ENCODE data around the gene POLR1G. TPM values are rescaled to one million over a fixed set of nuclear protein-coding genes. Genes with fewer than 3 reads are reported as not detected.
A peak's percentile ranks its signal among the peaks of the same experiment; 100 is the strongest.

The POLR1G gene
- total and polyA plus RNA-seq, 9 of the 15 experiments (the other 6 are each of a cell fraction or from before 2014, with no cell fraction given), result 3.0 to 50.1 (median 27.4) TPM

GRCh38 chr19:45358213-45358792 lies 48.1 kb upstream of the POLR1G start:
- ATAC-seq, result no peak
- no TSS peak for BruUV-seq (replicated peaks)
- no peaks in the 10 kb centered on the region for H3K79me2 ChIP-seq (ENCODE audit: control insufficient read depth, insufficient read depth, low read length)
- ChIA-PET CTCF (ENCODE audit: low intra/inter-chr PET ratio) (no interaction called here), POLR2A (interaction anchor here (0.6 to 0.7 kb wide), 2 partner anchors 118 to 372 kb away, joined by 3 to 4 read pairs; no protein-coding TSS in a partner anchor)
- TF ChIP-seq AFF1 (IDR thresholded peaks at IDR 0.05; ENCODE audit: low read depth in 1 of 2, partially characterized antibody in 2 of 2) (no peak), ARID2 (IDR thresholded peaks at IDR 0.05) (no peak), RBFOX2 (IDR thresholded peaks at IDR 0.05; ENCODE audit: low read depth, low read length) (peak; percentile 30; the same call in 1 of the 2 replicates), PCBP1 (IDR thresholded peaks at IDR 0.05; ENCODE audit: low read depth, low read length, poor library complexity, severe bottlenecking) (no peak), FOXA3 (CRISPR knock-in tag; conservative IDR thresholded peaks at IDR 0.05 in 1 of 2, IDR thresholded peaks at IDR 0.05 in 1 of 2) (no peak), MBD2 (IDR thresholded peaks at IDR 0.05; ENCODE audit: borderline replicate concordance, low read depth) (no peak), BRF2 (IDR thresholded peaks at IDR 0.05; ENCODE audit: borderline replicate concordance, insufficient read depth, insufficient read length) (no peak), ZNF398 (CRISPR knock-in tag; IDR thresholded peaks at IDR 0.05) (no peak), SAP30 (IDR thresholded peaks at IDR 0.05; ENCODE audit: borderline replicate concordance, insufficient read depth, low read depth, low read length, poor library complexity, severe bottlenecking) (no peak), POLR2G (IDR thresholded peaks at IDR 0.05; ENCODE audit: low read depth, low read length) (peak; percentile 35; the same call in 1 of the 2 replicates)
- H3K9me1 ChIP-seq (ENCODE audit: control insufficient read depth, insufficient read depth, low read length), result no peaks in the 10 kb centered on the region
- no peaks in the 10 kb centered on the region for H3K27me3 ChIP-seq (ENCODE audit: control insufficient read depth in 2 of 2, insufficient read depth in 2 of 2, low read length in 2 of 2)
- 87% methylated on average over 12 of the region's 12 CpGs for WGBS (ENCODE audit: insufficient coverage, low coverage, missing lambda C conversion rate)
- peaks cover 3% of the 10 kb centered on the region; the same call in 1 of the 2 replicates for H4K20me1 ChIP-seq (replicated peaks; ENCODE audit: control insufficient read depth, insufficient read depth, low read length)
- FAIRE-seq, result no peak
- peaks cover 80% of the 10 kb centered on the region; the same call in 2 of the 3 replicates for H3K36me3 ChIP-seq (ENCODE audit: control insufficient read depth, insufficient read depth, low read length)
- no peak overlapping the region for H2AFZ ChIP-seq (ENCODE audit: low read depth, low read length)
- no peak overlapping the region for H3K4me3 ChIP-seq
- no peak for DNase-seq (ENCODE audit: extremely low read depth in 1 of 4, low spot score in 3 of 4)
- no peak overlapping the region for H3K4me2 ChIP-seq (ENCODE audit: insufficient read depth, low read length)
- peaks cover 0 to 34% of the 10 kb centered on the region in 2 experiments; a peak in 2 of 5 replicates for H3K4me1 ChIP-seq (replicated peaks in 1 of 2; ENCODE audit: control insufficient read depth in 2 of 2, insufficient read depth in 2 of 2, low read length in 2 of 2)
- no peak overlapping the region for H3K27ac ChIP-seq (ENCODE audit: extremely low read depth, low read depth, low read length)
- intact Hi-C loops (cut with micrococcal nuclease), result no loop called here
- in situ Hi-C loops (cut with MboI), result no loop called here
- no peaks in the 10 kb centered on the region for H3K9me3 ChIP-seq (replicated peaks; ENCODE audit: control insufficient read depth, insufficient read depth, low read depth, low read length)
- no peak overlapping the region for H3K9ac ChIP-seq (ENCODE audit: insufficient read depth in 1 of 2, low read depth in 2 of 2, low read length in 2 of 2)

Measured in K562 (cell line).